A549 (cell line): ENCODE data around the gene GLIPR1L2. TPM values are rescaled to one million over a fixed set of nuclear protein-coding genes. Genes with fewer than 3 reads are reported as not detected.

ENCODE experiments used
- ATAC-seq, 2 experiments: fragments of 200-7000 bp in 1 of 2; fragments of >200 bp in 1 of 2; cut with Nextera tagmentation in 1 of 2; cut with Tn5 transposase in 1 of 2; 3 replicates each; pipeline versions ENCODE4 v1.8.0 to v1.9.1; 2018 to 2020; ENCODE audit warnings: mild to moderate bottlenecking in 1 of 2, moderate library complexity in 1 of 2
- CTCF ChIA-PET: fragments of 300-600 bp; sonication (Branson Sonifier 250); formaldehyde crosslinking; extraction: SDS; loops from one replicate; lab custom pipeline; 2021; ENCODE audit warnings: antibody characterized with exemption, inconsistent platforms; lab: Yijun Ruan, JAX
- POLR2A ChIA-PET: fragments of 350-600 bp; formaldehyde crosslinking; extraction: SDS; loops from one replicate; lab custom pipeline; 2021; ENCODE audit warnings: antibody characterized with exemption, inconsistent platforms; lab: Yijun Ruan, JAX
- DNase-seq, 2 experiments: peaks; one replicate each; pipeline versions ENCODE4 v3.0.0 to v3.0.0-alpha.2; 2011 to 2016; ENCODE audit warnings: low read depth in 1 of 2, low spot score in 1 of 2
- FAIRE-seq: peaks from 2 replicates; lab custom pipeline; 2011; peaks lifted over from hg19 to GRCh38; lab: Jason Lieb, UNC
- H3K27ac ChIP-seq, 2 experiments: fragments of >200 bp; sonication (Bioruptor Twin); formaldehyde crosslinking; 3 replicates each; pipeline ENCODE4 v1.5.1; 2016 to 2017
- H3K4me1 ChIP-seq: fragments of >200 bp; sonication (Bioruptor Twin); formaldehyde crosslinking; 3 replicates; pipeline ENCODE4 v1.6.1; 2016
- H3K4me2 ChIP-seq: fragments of >200 bp; sonication (Bioruptor Twin); formaldehyde crosslinking; 3 replicates; pipeline ENCODE4 v1.6.1; 2016
- H3K4me3 ChIP-seq: fragments of >200 bp; sonication (Bioruptor Twin); formaldehyde crosslinking; 3 replicates; pipeline ENCODE4 v1.5.1; 2016
- H3K9me3 ChIP-seq: fragments of >200 bp; sonication (Bioruptor Twin); formaldehyde crosslinking; 3 replicates; pipeline ENCODE4 v1.6.1; 2016
- ATOH8 ChIP-seq: fragments of 250-450 bp; sonication (Bioruptor Pico); IDR thresholded peaks from 2 replicates; pipeline ENCODE4 v1.5.0; 2020; ENCODE audit warnings: low read depth, mild to moderate bottlenecking, moderate library complexity
- BHLHE40 ChIP-seq: IDR thresholded peaks from 2 replicates; pipeline ENCODE4 v1.6.1; 2012; ENCODE audit warnings: low read depth, low read length, inconsistent platforms
- CBX2 ChIP-seq: fragments of 200-600 bp; sonication (generic); IDR thresholded peaks from 2 replicates; pipeline ENCODE4 v1.6.1; 2016; ENCODE audit warnings: low read depth, mild to moderate bottlenecking, borderline replicate concordance
- CBX8 ChIP-seq: fragments of 200-600 bp; sonication (generic); IDR thresholded peaks from 2 replicates; pipeline ENCODE4 v1.6.1; 2016
- CHD2 ChIP-seq: fragments of 150-350 bp; IDR thresholded peaks from 2 replicates; pipeline ENCODE4 v1.6.1; 2014; ENCODE audit warnings: low read length; ENCODE audit not compliant: partially characterized antibody
- CHD4 ChIP-seq: fragments of 200-600 bp; sonication (generic); IDR thresholded peaks from 2 replicates; pipeline ENCODE4 v1.6.1; 2016; ENCODE audit warnings: antibody characterized with exemption, mild to moderate bottlenecking, borderline replicate concordance
- E2F6 ChIP-seq: IDR thresholded peaks from 2 replicates; pipeline ENCODE4 v1.6.1; 2012; ENCODE audit warnings: low read depth, borderline replicate concordance
- EHF ChIP-seq: fragments of 250-450 bp; sonication (Bioruptor Pico); IDR thresholded peaks from 2 replicates; pipeline ENCODE4 v1.5.0; 2020; ENCODE audit warnings: mild to moderate bottlenecking
- ESRRA ChIP-seq: fragments of 150-350 bp; IDR thresholded peaks from 2 replicates; pipeline ENCODE4 v1.6.1; 2014; ENCODE audit warnings: mild to moderate bottlenecking, low read length, borderline replicate concordance
- FOXS1 ChIP-seq: fragments of 250-450 bp; sonication (Bioruptor Pico); IDR thresholded peaks from 2 replicates; pipeline ENCODE4 v1.5.0; 2020; ENCODE audit warnings: mild to moderate bottlenecking, moderate library complexity
- HOXA7 ChIP-seq: fragments of 250-450 bp; sonication (Bioruptor Pico); IDR thresholded peaks from 2 replicates; pipeline ENCODE4 v1.5.0; 2020; ENCODE audit warnings: mild to moderate bottlenecking, moderate library complexity
- JUN ChIP-seq, 2 experiments: fragments of >200 bp; sonication (Bioruptor Twin); formaldehyde crosslinking; IDR thresholded peaks; 2 replicates in 1 of 2; 3 replicates in 1 of 2; pipeline ENCODE4 v1.6.1; 2016 to 2017
- JUNB ChIP-seq: fragments of >200 bp; sonication (Bioruptor Twin); formaldehyde crosslinking; IDR thresholded peaks from 2 replicates; pipeline ENCODE4 v1.6.1; 2016
- MAFK ChIP-seq: fragments of 450-650 bp; IDR thresholded peaks from 2 replicates; pipeline ENCODE4 v1.6.1; 2014; ENCODE audit not compliant: partially characterized antibody
- PHF8 ChIP-seq: fragments of 200-600 bp; sonication (generic); IDR thresholded peaks from 2 replicates; pipeline ENCODE4 v1.6.1; 2016; ENCODE audit warnings: low read depth, mild to moderate bottlenecking, antibody characterized with exemption, moderate library complexity, borderline replicate concordance
- RAD21 ChIP-seq, 2 experiments: fragments of >200 bp in 1 of 2; sonication (Bioruptor Twin) in 1 of 2; formaldehyde crosslinking in 1 of 2; IDR thresholded peaks in 1 of 2; conservative IDR thresholded peaks in 1 of 2; 2 replicates in 1 of 2; 3 replicates in 1 of 2; pipeline ENCODE4 v1.6.1; 2012 to 2018; ENCODE audit warnings: inconsistent platforms in 1 of 2
- RARB ChIP-seq: fragments of 250-450 bp; sonication (Bioruptor Pico); IDR thresholded peaks from 2 replicates; pipeline ENCODE4 v1.8.0; 2021; ENCODE audit warnings: mild to moderate bottlenecking, moderate library complexity
- RCOR1 ChIP-seq: fragments of 150-350 bp; IDR thresholded peaks from 2 replicates; pipeline ENCODE4 v1.6.1; 2014; ENCODE audit warnings: antibody characterized with exemption, low read length, low read depth
- TP53 ChIP-seq: fragments of 250-450 bp; sonication (Bioruptor Pico); IDR thresholded peaks from 2 replicates; pipeline ENCODE4 v1.5.0; 2021; ENCODE audit warnings: mild to moderate bottlenecking, moderate library complexity
- ZC3H11A ChIP-seq: fragments of 450-650 bp; IDR thresholded peaks from 2 replicates; pipeline ENCODE4 v1.6.1; 2014; ENCODE audit warnings: antibody characterized with exemption, mild to moderate bottlenecking
- ZFP36 ChIP-seq: fragments of 450-650 bp; IDR thresholded peaks from 2 replicates; pipeline ENCODE4 v1.6.1; 2014; ENCODE audit warnings: borderline replicate concordance; ENCODE audit not compliant: partially characterized antibody
- ZSCAN20 ChIP-seq: fragments of 250-450 bp; sonication (Bioruptor Pico); IDR thresholded peaks from 2 replicates; pipeline ENCODE4 v1.8.0; 2022; ENCODE audit warnings: mild to moderate bottlenecking, moderate library complexity
- WGBS: methylation state at CpG from one replicate; pipeline ENCODE4 v1.1.6; 2017; ENCODE audit errors: missing lambda C conversion rate; 5-methylcytosine and 5-hydroxymethylcytosine counted together
- polyA plus RNA-seq, 4 experiments: library from polyadenylated mRNA; depleted of rRNA in 3 of 4; stranded (reverse); fragments of >200 nt; fragmentation: RNase III in 1 of 4; extraction: RNeasy Plus Mini Kit Qiagen cat#74134 plus additional on column Dnase treatment in 1 of 4; gene quantifications; 2 replicates in 3 of 4; 3 replicates in 1 of 4; pipeline ENCODE4 v1.2.3, GENCODE V29; 2011 to 2017
- TF ChIP-seq, protein P1 (sequence below): fragments of >200 bp; sonication (Bioruptor Twin); formaldehyde crosslinking; IDR thresholded peaks from 3 replicates; pipeline ENCODE4 v1.5.1; 2016
- TF ChIP-seq, protein P2 (sequence below): fragments of 250-450 bp; sonication (Bioruptor Pico); IDR thresholded peaks from 2 replicates; pipeline ENCODE4 v1.5.0; 2021; ENCODE audit warnings: mild to moderate bottlenecking, moderate library complexity, borderline replicate concordance

GLIPR1L2 gene
- polyA plus RNA-seq, 2 of the 4 experiments (the other 2 are of a cell fraction), result 0.40 to 0.90 TPM

GRCh38 chr12:75360920-75361319 lies 30.0 kb upstream of the GLIPR1L2 start:
- ChIA-PET POLR2A (no interaction called here), CTCF (interaction anchor here (1.1 to 1.3 kb wide), 2 partner anchors 10 to 1226 kb away, joined by 3 to 5 read pairs; no protein-coding TSS in a partner anchor)
- Histone ChIP-seq H3K4me2 (no peak overlapping the region), H3K9me3 (no peaks in the 10 kb centered on the region), H3K27ac (no peak overlapping the region), H3K4me1 (no peaks in the 10 kb centered on the region), H3K4me3 (no peak overlapping the region)
- TF ChIP-seq CBX8, result no peak
- TF ChIP-seq BHLHE40, result no peak
- TF ChIP-seq, protein P1, sequence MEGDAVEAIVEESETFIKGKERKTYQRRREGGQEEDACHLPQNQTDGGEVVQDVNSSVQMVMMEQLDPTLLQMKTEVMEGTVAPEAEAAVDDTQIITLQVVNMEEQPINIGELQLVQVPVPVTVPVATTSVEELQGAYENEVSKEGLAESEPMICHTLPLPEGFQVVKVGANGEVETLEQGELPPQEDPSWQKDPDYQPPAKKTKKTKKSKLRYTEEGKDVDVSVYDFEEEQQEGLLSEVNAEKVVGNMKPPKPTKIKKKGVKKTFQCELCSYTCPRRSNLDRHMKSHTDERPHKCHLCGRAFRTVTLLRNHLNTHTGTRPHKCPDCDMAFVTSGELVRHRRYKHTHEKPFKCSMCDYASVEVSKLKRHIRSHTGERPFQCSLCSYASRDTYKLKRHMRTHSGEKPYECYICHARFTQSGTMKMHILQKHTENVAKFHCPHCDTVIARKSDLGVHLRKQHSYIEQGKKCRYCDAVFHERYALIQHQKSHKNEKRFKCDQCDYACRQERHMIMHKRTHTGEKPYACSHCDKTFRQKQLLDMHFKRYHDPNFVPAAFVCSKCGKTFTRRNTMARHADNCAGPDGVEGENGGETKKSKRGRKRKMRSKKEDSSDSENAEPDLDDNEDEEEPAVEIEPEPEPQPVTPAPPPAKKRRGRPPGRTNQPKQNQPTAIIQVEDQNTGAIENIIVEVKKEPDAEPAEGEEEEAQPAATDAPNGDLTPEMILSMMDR, result no peak
- TF ChIP-seq ZFP36, result no peak
- no peak for TF ChIP-seq TP53 (CRISPR knock-in tag)
- TF ChIP-seq, protein P2, sequence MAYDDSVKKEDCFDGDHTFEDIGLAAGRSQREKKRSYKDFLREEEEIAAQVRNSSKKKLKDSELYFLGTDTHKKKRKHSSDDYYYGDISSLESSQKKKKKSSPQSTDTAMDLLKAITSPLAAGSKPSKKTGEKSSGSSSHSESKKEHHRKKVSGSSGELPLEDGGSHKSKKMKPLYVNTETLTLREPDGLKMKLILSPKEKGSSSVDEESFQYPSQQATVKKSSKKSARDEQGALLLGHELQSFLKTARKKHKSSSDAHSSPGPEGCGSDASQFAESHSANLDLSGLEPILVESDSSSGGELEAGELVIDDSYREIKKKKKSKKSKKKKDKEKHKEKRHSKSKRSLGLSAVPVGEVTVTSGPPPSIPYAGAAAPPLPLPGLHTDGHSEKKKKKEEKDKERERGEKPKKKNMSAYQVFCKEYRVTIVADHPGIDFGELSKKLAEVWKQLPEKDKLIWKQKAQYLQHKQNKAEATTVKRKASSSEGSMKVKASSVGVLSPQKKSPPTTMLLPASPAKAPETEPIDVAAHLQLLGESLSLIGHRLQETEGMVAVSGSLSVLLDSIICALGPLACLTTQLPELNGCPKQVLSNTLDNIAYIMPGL (CRISPR knock-in tag), result no peak
- no peak for TF ChIP-seq ZSCAN20 (CRISPR knock-in tag)
- TF ChIP-seq PHF8, result no peak
- no peak for TF ChIP-seq HOXA7 (CRISPR knock-in tag)
- no peak for TF ChIP-seq CBX2
- TF ChIP-seq EHF (CRISPR knock-in tag), result no peak
- FAIRE-seq (no peak), DNase-seq (no peak), ATAC-seq (no peak)

DNA sequence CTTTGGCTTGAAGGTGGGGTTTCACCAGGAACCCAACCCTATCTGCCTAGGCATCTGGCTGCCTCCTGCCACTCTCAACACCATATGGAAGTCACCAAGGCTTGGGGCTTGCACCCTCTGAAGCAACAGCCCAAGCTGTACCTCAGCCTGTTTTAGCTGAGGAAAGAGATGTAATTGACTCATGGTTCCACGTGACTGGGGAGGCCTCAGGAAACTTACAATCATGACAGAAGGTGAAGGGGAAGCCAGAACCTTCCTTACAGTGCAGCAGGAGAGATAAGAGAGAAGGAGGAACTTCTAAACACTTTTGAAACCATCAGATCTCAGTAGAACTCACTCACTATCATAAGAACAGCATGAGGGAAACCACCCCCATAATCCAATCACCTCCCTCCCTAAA lies 29.5 kb upstream of the GLIPR1L2 start:
- Histone ChIP-seq H3K4me3 (no peak overlapping the region), H3K27ac (no peak overlapping the region), H3K4me2 (no peak overlapping the region), H3K9me3 (no peaks in the 10 kb centered on the region), H3K4me1 (no peaks in the 10 kb centered on the region)
- ATAC-seq (no peak), FAIRE-seq (no peak), DNase-seq (no peak)
- 24% methylated on average over 1 of the region's 1 CpG for WGBS
- TF ChIP-seq ZSCAN20 (CRISPR knock-in tag) (no peak), E2F6 (no peak), ESRRA (no peak), ZFP36 (no peak), CHD2 (no peak), RARB (CRISPR knock-in tag) (no peak), JUN (IDR thresholded peaks at IDR 0.05) (no peak), TP53 (CRISPR knock-in tag) (no peak), RCOR1 (no peak), MAFK (no peak), FOXS1 (CRISPR knock-in tag) (no peak), ATOH8 (CRISPR knock-in tag) (no peak), CHD4 (no peak), RAD21 (conservative IDR thresholded peaks at IDR 0.05 in 1 of 2, IDR thresholded peaks at IDR 0.05 in 1 of 2) (no peak), EHF (CRISPR knock-in tag) (no peak), JUNB (no peak), ZC3H11A (no peak)
- CTCF ChIA-PET, result interaction anchor here (1.1 to 1.3 kb wide), 2 partner anchors 10 to 1225 kb away, joined by 3 to 5 read pairs; no protein-coding TSS in a partner anchor
- POLR2A ChIA-PET, result no interaction called here
